SK-N-MC (cell line): ENCODE data around the gene ZFYVE16.

Experiments
- DNase-seq: peaks from one replicate; pipeline ENCODE4 v3.0.0-alpha.2; 2011; ENCODE audit warnings: low read depth, low spot score
- H3K27ac ChIP-seq: fragments of 200-600 bp; sonication (generic); 2 replicates; pipeline ENCODE4 v1.5.1; 2016; ENCODE audit warnings: mixed run types
- H3K36me3 ChIP-seq: fragments of 200-600 bp; sonication (generic); 2 replicates; pipeline ENCODE4 v1.6.1; 2017; ENCODE audit warnings: antibody characterized with exemption, low read length, mixed read lengths; ENCODE audit not compliant: insufficient read depth
- H3K4me3 ChIP-seq: fragments of 200-600 bp; sonication (generic); 2 replicates; pipeline ENCODE4 v1.5.1; 2016
- H3K9ac ChIP-seq: fragments of 200-600 bp; sonication (generic); 2 replicates; pipeline ENCODE4 v1.8.0; 2017; ENCODE audit warnings: mixed run types, mixed read lengths; ENCODE audit not compliant: insufficient read length
- H3K9me3 ChIP-seq: fragments of 200-600 bp; sonication (generic); 2 replicates; pipeline ENCODE4 v1.6.1; 2017; ENCODE audit warnings: low read depth, mild to moderate bottlenecking, antibody characterized with exemption, low read length, moderate library complexity, mixed read lengths
- EZH2 ChIP-seq: fragments of 200-600 bp; sonication (generic); IDR thresholded peaks from one replicate; pipeline ENCODE4 v1.6.1; 2017; ENCODE audit warnings: antibody characterized with exemption
- FOXP2 ChIP-seq: optimal IDR thresholded peaks from 2 replicates; pipeline ENCODE3; 2011; ENCODE audit warnings: mild to moderate bottlenecking, moderate library complexity; ENCODE audit not compliant: insufficient read depth; ENCODE audit errors: extremely low read length, control extremely low read depth
- POLR2AphosphoS5 ChIP-seq: IDR thresholded peaks from 2 replicates; pipeline ENCODE4 v1.6.1; 2012; ENCODE audit warnings: mild to moderate bottlenecking, low read depth, low read length, borderline replicate concordance

Gene ZFYVE16

GRCh38 chr5:80509362-80509761 is 101.5 kb downstream of the ZFYVE16 start:
- TF ChIP-seq POLR2AphosphoS5 (no peak), EZH2 (no peak), FOXP2 (no peak)
- no peaks in the 10 kb centered on the region for H3K9me3 ChIP-seq
- no peak overlapping the region for H3K9ac ChIP-seq
- DNase-seq = no peak
- no peaks in the 10 kb centered on the region for H3K36me3 ChIP-seq
- no peak overlapping the region for H3K4me3 ChIP-seq
- H3K27ac ChIP-seq = no peak overlapping the region

- TF ChIP-seq FOXP2 (no peak), POLR2AphosphoS5 (no peak), EZH2 (no peak)
- no peak overlapping the region for H3K4me3 ChIP-seq
- no peak overlapping the region for H3K27ac ChIP-seq
- no peaks in the 10 kb centered on the region for H3K36me3 ChIP-seq
- no peak overlapping the region for H3K9ac ChIP-seq
- no peaks in the 10 kb centered on the region for H3K9me3 ChIP-seq
- no peak for DNase-seq
These were observed 109.0 kb downstream of the ZFYVE16 start for GRCh38 chr5:80516826-80517225.
